Body of pancreas (tissue), 4 donors: ENCODE data around the gene MAST4.

ENCODE experiments used
- CTCF ChIP-seq, 7 experiments: fragments of 450-650 bp in 4 of 7; fragments of 200-600 bp in 3 of 7; sonication (generic) in 3 of 7; IDR thresholded peaks; one replicate each; pipeline ENCODE4 v1.5.1; 2016 to 2019; ENCODE audit warnings: antibody characterized with exemption in 7 of 7
- POLR2A ChIP-seq, 3 donors: fragments of 450-650 bp; IDR thresholded peaks; one replicate each; pipeline ENCODE4 v1.6.1; 2016; ENCODE audit warnings: antibody characterized with exemption in 3 of 3, mild to moderate bottlenecking in 2 of 3

GRCh38 chr5:67146981-67147380 lies 550.8 kb downstream of the MAST4 start:
- TF ChIP-seq POLR2A (IDR thresholded peaks at IDR 0.05), result no peak
- no peak for TF ChIP-seq CTCF (IDR thresholded peaks at IDR 0.05)
